Measurements from ENCODE around the gene SYT7.

DNA sequence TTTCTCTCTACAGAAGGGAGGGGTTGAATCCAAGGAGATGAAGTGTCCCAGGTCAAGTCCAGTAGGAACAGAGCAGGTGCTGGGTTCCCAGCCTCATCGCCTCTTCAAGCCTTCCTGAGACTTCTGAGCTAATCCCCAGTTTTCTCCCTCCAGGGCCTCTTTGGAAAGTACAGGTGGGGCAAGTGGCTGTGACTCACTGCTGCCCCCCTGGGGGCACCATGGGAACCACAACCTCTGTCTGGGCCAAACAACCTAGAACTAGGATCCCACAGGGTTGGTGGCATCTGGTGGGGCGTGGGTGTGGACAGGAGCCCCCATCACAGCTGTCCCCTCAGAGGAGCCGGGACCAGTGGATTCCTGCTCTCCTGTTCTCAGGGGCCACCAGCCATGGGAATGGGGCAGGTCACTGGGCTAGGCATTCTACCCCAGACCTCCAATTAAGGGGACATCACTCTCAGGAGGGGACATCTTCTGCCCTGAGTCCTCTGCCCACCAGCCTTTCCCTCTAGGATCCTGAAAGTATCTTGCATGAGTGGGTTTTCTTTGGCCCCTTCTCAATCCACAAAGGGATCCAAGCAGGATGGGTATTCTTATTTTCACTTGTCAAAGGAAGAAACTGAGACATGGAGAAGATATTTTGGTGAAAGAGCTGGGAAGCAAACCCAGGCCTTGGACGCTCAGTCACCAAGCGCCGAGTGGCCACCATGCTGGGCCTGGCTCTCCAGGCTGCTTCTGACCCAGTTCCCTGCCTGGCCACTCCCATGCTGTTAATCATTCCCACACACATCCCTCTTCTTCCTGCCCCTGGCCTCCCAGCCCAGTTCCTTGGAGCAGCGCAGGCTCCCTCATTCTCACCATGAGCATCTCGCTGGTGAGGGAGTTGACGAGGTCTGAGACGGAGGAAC, 48.5 kb downstream of the SYT7 start:
- TF ChIP-seq, protein P1, sequence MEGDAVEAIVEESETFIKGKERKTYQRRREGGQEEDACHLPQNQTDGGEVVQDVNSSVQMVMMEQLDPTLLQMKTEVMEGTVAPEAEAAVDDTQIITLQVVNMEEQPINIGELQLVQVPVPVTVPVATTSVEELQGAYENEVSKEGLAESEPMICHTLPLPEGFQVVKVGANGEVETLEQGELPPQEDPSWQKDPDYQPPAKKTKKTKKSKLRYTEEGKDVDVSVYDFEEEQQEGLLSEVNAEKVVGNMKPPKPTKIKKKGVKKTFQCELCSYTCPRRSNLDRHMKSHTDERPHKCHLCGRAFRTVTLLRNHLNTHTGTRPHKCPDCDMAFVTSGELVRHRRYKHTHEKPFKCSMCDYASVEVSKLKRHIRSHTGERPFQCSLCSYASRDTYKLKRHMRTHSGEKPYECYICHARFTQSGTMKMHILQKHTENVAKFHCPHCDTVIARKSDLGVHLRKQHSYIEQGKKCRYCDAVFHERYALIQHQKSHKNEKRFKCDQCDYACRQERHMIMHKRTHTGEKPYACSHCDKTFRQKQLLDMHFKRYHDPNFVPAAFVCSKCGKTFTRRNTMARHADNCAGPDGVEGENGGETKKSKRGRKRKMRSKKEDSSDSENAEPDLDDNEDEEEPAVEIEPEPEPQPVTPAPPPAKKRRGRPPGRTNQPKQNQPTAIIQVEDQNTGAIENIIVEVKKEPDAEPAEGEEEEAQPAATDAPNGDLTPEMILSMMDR (IDR thresholded peaks at IDR 0.05), result no peak
- no peak for TF ChIP-seq POLR2A (IDR thresholded peaks at IDR 0.05)
